ENCODE results near the gene FOXJ3. TPM values are rescaled to one million over a fixed set of nuclear protein-coding genes. Genes with fewer than 3 reads are reported as not detected.

FOXJ3 gene
- total RNA-seq, 1 donor from 2014 or later, result 76.4 TPM

DNA sequence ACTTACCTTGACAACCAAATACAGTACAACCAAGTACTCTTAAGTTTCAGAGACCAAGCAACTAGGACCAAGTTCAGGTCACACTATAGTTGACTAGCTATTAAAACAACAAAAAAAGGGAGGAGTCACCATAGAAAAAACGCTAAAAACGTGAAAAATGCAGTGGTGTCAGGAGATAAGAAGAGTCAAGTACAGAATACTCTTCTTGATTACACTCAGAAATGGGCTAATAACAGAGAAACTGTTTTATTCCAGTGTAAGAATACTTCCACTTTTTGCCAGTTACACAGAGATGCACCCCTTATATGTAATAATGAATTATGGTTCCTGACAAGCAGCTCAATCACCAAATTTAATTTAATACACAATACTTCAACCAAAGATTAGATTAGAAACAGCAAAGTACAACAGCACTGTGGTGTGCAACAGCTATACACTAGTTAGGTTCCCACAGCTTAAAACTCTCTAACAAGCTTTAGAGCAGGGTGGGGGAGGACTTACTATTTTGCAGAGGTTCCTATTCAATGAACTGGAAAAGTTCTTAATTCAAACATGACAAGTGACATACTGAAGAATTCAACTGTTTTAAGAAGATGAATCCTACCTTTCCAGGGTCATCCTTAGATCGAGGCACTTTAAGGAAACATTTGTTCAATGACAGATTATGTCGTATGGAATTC, 70.4 kb downstream of the FOXJ3 start:
- no peak for DNase-seq (ENCODE audit: low spot score)
- intact Hi-C loops (cut with DNase I), result no loop called here
- ATAC-seq, result no peak

- no peak for ATAC-seq
- intact Hi-C loops (cut with DNase I), result no loop called here
Observed at GRCh38 chr1:42263019-42263418, 72.0 kb downstream of the FOXJ3 start.

GRCh38 chr1:42260376-42261070, 74.5 kb downstream of the FOXJ3 start:
- intact Hi-C loops (cut with DNase I), result no loop called here
- ATAC-seq, result no peak
- no peak for DNase-seq (ENCODE audit: low spot score)

More at GRCh38 chr1:42263019-42263418, 72.0 kb downstream of the FOXJ3 start:
- no peak for DNase-seq (ENCODE audit: low spot score)

GRCh38 chr1:42259739-42260064, 75.3 kb downstream of the FOXJ3 start:
- intact Hi-C loops (cut with DNase I), result no loop called here
- DNase-seq (ENCODE audit: low spot score) (no peak), ATAC-seq (no peak)

DNA sequence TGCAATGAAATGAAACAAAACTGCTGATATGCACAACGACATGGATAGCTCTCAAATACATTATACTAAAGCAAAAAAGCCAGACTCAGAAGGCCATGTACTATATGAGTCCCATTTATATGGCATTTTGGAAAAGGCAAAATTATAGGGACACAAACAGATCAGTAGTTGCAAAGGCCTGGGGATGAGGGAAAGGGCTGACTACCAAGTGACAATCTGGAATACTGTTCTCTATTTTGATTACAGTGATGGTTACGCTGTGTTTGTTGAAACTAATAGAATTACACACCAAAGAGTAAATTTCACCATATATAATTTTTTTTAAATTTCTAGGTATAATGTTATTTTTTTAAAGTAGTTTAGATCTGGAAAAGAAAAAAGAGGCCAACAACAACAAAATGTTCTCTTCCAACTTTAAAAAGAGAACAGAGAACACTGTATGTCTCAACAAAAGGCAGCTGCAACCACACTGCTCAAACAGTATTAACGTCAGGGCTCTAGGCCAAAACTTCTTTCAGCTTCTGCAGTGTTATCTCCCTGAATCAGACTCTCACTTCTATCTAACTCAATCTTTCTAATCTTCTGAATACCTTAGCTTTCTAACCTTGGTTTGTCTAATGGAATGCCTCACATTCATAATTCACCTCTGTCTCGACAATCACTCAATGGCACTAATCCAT, 75.8 kb downstream of the FOXJ3 start:
- DNase-seq (ENCODE audit: low spot score), result no peak
- intact Hi-C loops (cut with DNase I), result no loop called here
- ATAC-seq, result peak; percentile 92

GRCh38 chr1:42258218-42258617, 76.8 kb downstream of the FOXJ3 start:
- ATAC-seq, result no peak
- intact Hi-C loops (cut with DNase I), result no loop called here

GRCh38 chr1:42251042-42251441, 84.0 kb downstream of the FOXJ3 start:
- no peak for DNase-seq (ENCODE audit: low spot score)
- ATAC-seq, result no peak
- intact Hi-C loops (cut with DNase I), result no loop called here

More at GRCh38 chr1:42258218-42258617, 76.8 kb downstream of the FOXJ3 start:
- no peak for DNase-seq (ENCODE audit: low spot score)

GRCh38 chr1:42250164-42250563, 84.9 kb downstream of the FOXJ3 start:
- ATAC-seq (no peak), DNase-seq (ENCODE audit: low spot score) (no peak)
- intact Hi-C loops (cut with DNase I), result no loop called here

DNA sequence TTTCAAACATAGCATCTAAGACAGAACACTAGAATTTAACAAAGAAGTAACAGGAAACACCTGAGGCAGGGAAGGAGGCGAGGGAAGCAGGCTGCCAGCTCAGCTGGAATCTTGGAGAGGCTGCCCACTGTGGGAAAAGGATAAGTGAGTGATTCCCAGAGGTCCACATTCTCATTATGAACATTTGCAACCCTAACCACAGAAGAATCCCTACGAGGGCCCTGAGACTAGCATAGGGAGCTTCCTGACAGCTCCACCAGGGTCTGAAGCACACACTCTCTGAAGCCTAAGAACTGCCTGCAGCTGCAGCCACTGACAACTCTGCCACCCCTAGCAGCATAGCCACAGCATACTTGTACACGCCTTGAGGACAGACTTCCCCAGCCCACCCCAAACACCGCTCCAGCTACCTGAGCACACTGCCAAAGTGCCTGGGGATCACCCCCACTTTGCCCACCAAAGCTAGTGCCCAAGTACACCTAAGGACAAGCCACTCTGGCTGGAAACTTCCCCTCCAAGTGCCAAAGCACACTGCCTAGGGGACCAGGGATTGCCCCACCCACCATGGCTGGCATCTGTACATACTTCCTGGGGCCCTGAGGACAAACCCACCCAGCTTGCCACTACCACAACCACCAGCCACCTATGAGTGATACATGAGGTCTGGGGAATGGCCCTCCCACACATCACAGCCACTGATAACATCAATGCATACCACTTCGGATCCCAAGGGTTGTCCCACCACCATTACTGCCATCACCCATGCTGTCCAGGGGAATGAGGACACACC, 93.9 kb downstream of the FOXJ3 start:
- no peak for DNase-seq (ENCODE audit: low spot score)
- ATAC-seq, result no peak
- intact Hi-C loops (cut with DNase I), result no loop called here

- intact Hi-C loops (cut with DNase I), result no loop called here
- ATAC-seq, result no peak
- DNase-seq (ENCODE audit: low spot score), result no peak
Observed at GRCh38 chr1:42239555-42239954, 95.5 kb downstream of the FOXJ3 start.

DNA sequence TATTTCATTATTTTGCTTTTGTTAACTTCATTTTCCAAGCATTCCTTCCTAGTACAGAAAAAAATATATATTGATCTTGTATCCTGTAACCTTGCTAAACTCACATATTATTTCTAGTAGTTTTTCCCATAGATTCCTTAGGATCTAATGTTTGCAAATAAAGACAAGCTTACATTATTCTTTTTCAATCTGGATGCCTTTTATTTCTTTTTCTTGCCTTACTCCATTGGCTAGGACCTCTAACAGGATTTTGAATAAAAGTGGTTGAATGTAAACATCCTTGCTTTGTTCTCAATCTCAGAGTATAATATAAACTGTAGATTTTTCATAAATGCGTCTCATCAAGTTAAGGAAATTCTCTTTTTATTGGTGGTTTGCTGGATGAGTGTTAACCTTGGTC, 96.0 kb downstream of the FOXJ3 start:
- intact Hi-C loops (cut with DNase I), result no loop called here

GRCh38 chr1:42231253-42231652, 103.8 kb downstream of the FOXJ3 start:
- DNase-seq (ENCODE audit: low spot score), result no peak
- ATAC-seq, result no peak
- intact Hi-C loops (cut with DNase I), result no loop called here

More for the DNA sequence above, 96.0 kb downstream of the FOXJ3 start:
- ATAC-seq (no peak), DNase-seq (ENCODE audit: low spot score) (no peak)

GRCh38 chr1:42228938-42229337, 106.1 kb downstream of the FOXJ3 start:
- ATAC-seq, result no peak
- no peak for DNase-seq (ENCODE audit: low spot score)
- intact Hi-C loops (cut with DNase I), result no loop called here

GRCh38 chr1:42223036-42223435, 112.0 kb downstream of the FOXJ3 start:
- intact Hi-C loops (cut with DNase I), result no loop called here
- ATAC-seq, result no peak
- no peak for DNase-seq (ENCODE audit: low spot score)

GRCh38 chr1:42221952-42222606, 113.0 kb downstream of the FOXJ3 start:
- intact Hi-C loops (cut with DNase I), result no loop called here
- DNase-seq (ENCODE audit: low spot score) (no peak), ATAC-seq (no peak)

GRCh38 chr1:42221456-42221855, 113.6 kb downstream of the FOXJ3 start:
- intact Hi-C loops (cut with DNase I), result no loop called here
- DNase-seq (ENCODE audit: low spot score), result no peak
- ATAC-seq, result no peak

- DNase-seq (ENCODE audit: low spot score) (no peak), ATAC-seq (no peak)
- intact Hi-C loops (cut with DNase I), result no loop called here
Observed at GRCh38 chr1:42219627-42220026, 115.4 kb downstream of the FOXJ3 start.

- peak; percentile 96 for ATAC-seq
- intact Hi-C loops (cut with DNase I), result no loop called here
- DNase-seq (ENCODE audit: low spot score), result no peak
Observed at GRCh38 chr1:42214447-42214871, 120.6 kb downstream of the FOXJ3 start.

DNA sequence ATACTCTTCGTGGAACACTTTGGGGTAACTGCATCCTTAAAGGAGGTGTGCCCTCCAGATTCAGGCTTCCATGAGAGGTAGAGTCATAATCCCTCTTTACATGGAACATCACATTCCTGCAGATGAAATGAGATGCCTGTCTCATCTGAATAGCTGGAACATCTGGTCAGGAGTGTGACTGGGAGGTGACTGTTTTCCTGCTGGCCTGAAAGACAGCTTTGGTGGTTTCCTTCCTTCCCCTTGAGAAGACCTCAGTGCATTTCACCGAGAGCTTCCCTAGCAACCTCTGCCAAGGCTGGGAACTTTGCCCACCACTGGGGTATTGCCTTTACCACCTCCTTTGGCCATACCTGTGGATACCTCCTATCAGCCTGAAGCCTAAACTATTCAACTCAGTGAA, 123.8 kb downstream of the FOXJ3 start:
- no peak for ATAC-seq
- DNase-seq (ENCODE audit: low spot score), result no peak
- intact Hi-C loops (cut with DNase I), result no loop called here
